Activated CD4-positive, CD25-positive, alpha-beta regulatory T cell (primary cell): ENCODE measurements around the gene UMPS.
"Not testable (repeated sequence)": the region's sequence is repeated elsewhere in the genome, so short reads cannot be mapped to it uniquely, and the experiment has no call there.

ENCODE experiments used
- DNase-seq, 4 experiments: peaks; one replicate each; lab custom pipeline; 2025; lab: John Stamatoyannopoulos, UW

UMPS gene

DNA sequence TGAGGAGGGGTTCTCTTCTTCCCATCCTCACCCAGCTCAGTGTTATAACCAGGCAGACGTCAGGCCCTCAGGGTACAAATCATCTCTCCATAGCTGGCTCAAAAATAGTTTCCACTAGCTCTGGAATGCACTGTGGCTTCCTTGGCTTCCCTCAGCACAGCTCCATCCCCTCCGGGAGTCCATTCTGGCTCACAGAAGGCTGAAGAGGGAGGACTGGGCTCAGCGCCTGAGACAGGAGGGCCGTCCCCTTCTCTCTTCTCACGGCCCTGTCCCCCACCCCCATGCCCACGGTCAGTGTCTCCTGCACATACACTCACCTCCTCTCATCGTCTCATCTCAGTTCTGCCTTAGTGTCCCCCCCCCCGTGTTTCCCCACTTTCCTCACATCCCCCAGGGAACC lies 50.1 kb downstream of the UMPS start:
- no peak for DNase-seq

DNA sequence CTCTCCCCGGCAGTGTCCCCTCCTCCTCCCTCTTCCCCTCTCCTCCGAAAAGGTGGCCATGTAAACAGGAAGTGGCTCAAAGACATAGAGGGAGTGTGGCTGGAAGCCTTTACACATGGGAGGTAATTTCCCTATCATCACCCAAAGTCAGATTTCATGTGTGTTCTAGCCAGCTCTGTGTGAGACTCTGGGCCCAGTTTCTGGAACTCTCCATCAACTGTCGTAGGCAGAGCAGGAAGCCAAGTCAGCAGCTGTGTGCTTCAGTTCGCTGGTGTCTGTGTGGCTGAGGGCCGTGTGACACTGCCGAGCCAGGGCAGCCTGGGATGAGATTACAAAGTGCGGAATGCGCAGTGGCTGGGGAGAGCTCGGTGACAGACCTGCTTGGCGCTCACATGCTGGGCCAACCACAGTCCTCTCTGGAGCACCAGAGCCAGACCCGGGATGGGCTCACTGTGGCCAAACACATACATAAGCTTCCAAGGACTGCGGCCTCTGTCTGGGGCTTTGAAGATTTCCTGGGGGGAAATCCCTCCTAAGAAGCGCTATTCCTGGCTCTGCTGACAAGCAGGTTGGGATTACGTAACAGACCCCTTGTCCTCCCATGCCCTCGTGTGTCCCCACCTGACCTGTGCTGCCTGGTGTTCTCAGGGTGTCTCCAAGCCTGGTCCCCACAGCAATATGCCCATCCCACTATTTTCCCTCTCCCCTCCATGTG lies 50.7 kb downstream of the UMPS start:
- no peak for DNase-seq

DNA sequence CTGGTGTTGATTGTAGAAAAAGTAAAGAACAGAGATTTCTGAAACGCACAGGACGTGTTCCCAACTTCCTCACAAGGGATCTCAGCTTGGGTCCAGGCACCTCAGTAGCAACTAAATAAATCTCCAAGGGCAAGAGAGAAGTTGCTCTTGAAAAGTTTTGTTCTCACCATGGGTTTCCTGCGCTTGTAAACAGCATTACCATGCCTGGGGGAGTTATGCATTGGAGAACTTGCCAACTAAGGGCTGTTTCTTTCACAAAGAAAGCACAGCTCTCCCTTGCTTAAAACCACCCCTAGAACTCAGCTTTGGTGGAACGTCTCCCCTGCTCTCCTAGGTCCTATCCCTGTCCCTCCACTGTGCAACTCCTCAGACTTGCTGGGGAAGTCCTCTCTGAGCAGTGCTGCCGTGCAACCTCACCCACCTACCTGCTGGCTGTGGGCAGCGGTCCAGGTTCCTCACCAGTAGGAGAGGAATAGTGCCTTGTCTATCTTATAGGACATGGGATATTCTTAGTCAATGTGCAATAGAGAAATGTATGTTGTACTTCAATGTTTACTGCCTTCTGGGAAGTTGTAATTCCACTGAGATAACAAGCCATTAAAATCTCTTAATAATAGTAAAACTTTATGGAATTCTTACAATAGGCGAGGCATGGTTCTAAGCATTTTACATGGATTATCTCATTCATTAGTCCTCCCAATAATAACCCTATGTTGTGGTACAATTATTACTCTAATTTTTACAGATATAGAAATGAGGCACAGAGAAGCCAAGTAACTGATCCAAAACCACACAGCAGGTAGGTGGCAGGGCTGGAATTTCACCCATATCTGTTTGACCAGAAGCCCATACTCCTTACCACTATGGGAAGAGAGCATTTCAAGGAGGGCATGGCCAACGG lies 51.5 kb downstream of the UMPS start:
- DNase-seq: no peak

DNA sequence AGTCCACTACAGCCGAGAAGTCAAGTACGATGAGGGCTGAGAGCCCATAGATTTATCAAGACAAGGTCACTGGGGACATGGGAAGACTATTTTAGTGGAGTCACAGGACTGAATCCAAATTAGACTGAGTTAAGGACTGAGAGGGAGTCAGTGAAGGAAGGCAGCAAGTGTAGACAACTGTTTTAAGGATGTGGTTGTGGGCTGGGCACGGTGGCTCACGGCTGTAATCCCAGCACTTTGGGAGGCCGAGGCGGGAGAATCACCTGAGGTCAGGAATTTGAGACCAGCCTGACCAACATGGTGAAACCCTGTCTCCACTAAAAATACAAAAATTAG lies 52.1 kb downstream of the UMPS start:
- not testable (repeated sequence) for DNase-seq

DNA sequence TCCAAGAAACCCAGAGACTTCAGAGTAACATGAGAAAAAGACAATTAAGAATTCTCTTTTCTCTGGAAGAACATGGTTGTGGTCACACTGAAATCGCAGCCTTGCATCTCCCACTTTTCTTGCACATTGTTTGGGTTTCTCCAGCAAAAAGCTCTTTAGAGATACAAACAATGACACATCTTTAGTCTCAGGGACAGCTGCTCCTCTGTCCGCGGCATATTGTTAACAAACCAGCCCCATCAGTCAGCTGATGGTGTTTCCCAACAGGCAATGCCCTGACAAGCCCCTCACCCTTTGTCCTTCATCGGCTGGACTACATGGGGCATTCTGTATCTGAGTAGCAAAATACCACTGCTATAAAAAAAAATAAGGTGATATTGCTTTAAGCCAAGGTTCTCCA lies 53.4 kb downstream of the UMPS start:
- no peak for DNase-seq

DNA sequence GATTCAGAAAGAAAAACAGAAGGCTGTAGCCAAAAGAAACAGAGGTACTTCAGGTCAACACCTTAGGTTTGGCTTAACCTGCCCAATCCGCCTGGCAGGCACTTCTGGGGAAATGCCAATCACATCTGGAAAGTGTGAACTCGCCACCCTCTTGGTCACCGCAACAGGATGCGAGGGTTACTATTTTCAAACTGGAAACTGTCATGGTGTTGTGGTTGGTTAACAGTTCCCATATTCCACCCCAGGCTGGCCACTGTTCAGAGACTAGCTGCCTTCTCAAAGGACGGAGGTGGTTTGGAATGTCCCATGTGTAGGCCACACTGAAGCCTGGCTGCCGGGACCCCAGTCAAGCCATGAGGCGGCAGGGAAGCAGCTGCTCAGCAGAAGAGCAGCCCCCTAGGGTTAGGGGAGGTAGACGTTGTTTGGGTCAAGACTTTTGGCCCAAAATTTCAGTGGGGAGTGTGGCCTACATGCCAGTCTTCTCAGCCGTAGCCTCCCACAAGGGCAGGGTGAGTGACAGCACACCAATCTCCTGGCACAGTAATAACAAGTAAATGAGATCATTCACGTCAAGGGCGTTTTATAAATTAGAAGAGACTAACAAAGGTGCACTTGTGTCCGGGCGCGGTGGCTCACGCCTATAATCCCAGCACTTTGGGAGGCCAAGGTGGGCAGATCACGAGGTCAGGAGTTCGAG lies 54.6 kb downstream of the UMPS start:
- no peak for DNase-seq

DNA sequence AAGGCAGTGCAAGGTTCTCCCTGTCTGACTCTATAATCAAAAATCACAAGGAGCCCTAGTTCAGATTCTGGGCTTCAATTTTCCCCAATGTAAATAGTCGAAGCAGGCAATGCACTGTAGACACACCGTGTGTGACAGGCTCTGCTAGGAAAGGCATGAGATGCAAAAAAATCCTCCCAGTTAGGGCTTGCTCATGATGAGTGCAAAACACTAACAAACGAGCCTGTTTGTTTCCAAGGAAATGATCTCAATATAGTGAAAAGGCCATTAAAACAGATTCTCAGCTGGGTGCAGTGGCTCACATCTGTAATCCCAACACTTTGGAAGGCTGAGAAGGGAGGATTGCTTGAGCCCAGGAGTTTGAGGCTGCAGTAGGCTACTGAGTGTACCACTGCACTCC lies 55.7 kb downstream of the UMPS start:
- no peak for DNase-seq

DNA sequence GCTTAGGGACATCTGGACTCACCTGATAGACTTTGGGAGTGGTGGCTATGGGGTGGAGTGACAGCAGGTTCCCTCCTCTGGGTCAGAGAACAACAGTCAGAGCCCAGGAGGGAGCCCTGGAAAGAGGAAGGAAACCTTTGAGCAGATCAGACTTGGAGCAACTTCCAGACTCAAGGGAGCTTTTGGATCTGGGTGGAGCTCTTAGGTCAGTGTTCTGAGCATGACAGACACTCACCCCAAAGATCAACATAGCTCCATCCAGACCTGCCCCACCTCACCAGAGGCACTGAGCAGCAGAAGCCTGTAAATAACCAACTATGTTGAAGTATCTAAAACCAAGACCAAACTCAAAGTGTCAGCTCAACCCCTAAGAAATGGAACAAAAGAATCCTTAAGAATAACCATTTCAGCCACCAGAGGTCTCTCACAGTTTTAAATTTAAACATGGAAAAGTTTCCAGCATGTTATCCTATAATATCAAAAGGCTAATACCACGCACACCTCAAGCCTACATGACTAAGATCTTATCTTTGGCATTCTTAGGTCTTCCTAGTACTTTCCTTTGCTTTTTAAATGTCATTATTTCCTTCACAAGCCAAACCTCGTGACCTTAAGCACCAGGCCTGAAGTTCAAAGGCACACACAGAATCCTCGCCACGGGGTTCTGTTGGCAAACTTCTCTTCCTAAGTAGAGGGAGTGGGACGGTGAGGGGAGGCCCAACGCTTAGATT lies 56.4 kb downstream of the UMPS start:
- DNase-seq: no peak

DNA sequence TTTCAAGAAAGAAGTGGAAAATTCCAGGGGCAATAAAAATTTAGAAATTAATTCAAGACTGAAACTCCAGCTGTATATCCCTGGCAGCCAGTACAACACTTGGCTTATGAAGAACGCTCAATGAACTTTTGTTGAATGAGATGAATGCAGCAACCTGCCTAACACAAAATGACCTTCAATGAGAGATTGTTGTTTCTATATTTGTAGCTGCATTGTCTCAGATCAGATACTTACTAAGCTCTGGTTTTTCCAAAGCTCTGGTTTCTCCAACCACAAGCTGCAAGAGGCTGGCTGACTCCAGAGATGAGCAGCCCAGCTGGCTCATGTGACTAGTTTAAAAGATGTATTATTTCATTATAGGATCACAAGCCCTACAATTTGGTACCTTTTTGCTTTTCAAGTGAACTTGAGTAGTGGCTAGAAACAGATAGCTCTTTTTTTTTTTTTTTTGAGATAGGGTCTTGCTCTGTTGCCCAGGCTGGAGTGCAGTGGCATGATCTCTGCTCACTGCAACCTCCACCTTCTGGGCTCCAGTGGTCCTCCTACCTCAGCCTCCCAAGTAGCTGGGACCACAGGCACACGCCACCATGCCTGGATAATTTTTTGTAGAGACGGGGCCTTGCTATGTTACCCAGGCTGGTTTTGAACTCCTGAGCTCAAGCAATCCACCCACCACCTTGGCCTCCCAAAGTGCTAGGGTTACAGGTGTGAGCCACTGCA lies 57.4 kb downstream of the UMPS start:
- DNase-seq: no peak

DNA sequence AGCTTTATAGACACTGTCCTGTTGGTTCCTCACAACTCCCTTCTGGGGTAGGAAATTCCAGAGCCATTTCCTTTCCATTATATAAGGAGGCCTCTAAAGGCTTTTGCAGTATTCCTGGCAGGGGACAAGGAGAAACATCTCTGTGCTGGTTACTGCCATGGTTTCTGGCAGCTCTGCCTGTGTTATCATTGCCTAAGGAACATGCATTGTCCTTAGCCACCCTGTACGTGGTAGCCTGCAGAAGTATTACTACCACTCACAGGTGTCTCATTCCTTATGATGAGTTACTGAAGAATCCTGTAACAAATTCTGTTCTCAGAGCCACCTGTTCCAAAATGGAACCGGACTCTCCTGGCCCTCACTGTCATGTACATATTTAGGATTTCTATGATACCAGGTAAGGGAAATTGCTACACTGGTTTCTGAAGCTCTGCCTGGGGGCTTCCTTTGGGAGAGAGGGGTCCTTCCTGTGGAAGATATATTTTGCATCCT lies 58.0 kb downstream of the UMPS start:
- no peak for DNase-seq

DNA sequence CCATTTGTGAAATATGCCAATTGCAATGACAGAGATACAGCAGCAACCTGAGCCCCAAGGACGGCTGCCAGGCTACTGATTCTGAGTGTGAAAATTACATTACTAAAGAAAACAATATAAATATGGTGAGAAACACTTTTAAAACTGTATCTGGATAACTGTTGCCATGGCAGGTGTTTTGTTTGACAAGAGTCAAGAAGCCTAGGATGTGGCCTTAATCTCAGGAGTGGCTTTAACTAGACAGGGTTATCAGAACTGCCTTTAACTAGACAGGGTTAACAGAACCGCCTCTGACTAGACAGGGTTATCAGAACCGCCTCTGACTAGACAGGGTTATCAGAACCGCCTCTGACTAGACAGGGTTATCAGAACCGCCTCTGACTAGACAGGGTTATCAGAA lies 58.9 kb downstream of the UMPS start:
- DNase-seq: not testable (repeated sequence)

DNA sequence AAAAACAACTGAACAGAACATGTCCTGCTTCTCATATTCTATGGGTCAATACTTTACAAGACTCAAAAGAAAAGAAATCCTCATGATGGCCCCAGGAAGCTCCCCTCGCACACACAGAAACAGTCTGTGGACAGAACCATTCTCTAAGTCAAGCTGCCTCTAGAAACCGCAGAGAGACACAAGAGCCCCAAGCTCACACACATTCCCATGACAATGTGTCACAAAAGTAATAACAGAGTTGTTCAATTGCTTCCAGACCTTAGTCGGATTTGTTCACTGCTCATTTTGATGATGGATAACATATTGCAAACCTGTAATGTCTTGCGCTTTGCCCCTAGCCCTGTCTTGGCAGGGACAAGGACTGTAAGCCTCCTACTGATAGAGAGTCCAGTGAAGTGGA lies 60.9 kb downstream of the UMPS start:
- no peak for DNase-seq

DNA sequence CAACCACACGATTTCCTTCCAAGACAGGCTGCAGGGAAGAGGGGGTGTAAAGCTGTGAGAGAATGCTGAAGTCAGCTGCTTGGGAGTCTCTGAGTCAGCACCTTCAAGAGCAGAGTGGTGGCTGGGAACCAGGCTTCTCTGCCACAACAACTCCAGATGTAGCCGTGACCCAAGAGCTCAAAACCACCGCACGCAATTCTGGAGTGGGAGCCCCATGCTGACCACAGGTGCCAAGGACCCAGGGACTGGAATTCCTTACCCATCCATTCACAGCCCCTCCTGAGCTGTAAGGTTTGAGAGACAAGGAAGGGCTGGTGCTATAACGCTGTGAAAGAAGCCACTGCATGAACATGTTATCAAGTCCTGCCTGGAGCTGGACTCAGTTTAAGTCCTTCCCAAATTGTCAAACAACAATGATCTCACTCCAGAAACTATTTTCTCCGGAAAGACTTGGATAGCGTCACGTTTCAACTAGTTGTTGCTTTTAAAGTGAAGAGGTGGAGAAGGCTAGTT lies 61.4 kb downstream of the UMPS start:
- no peak for DNase-seq

DNA sequence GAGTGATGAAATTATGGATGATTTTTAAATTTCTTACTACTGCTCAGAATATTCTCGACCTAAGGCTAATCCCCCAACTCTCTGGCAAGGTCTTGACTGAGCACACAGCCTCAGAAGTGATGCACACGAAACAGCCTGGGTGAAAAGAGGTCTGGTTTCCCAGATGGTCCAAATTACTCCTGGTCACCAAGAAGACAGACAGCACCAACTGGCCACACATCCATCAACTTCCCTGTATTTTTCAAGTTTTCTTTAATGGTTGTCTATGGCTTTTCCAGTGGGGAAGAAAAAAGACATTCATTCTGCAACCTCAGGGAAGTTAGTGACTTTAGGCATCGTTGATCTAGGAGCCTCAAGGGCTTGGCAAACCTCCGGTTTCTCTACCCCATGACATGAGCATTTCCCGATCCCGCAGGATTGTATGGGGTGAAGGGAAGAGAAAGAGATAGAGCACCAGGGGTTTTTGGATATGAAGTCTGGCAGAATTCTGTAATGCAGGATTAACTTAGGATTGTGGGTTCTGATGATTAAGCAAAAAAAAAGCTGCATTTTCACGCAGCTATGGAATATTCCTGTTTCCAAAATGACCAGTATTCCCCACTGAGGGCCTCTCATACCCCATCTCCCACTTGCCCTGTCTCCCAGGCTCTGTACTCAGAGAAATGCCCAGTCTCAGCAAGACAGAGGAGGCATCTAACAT lies 62.2 kb downstream of the UMPS start:
- DNase-seq: no peak

DNA sequence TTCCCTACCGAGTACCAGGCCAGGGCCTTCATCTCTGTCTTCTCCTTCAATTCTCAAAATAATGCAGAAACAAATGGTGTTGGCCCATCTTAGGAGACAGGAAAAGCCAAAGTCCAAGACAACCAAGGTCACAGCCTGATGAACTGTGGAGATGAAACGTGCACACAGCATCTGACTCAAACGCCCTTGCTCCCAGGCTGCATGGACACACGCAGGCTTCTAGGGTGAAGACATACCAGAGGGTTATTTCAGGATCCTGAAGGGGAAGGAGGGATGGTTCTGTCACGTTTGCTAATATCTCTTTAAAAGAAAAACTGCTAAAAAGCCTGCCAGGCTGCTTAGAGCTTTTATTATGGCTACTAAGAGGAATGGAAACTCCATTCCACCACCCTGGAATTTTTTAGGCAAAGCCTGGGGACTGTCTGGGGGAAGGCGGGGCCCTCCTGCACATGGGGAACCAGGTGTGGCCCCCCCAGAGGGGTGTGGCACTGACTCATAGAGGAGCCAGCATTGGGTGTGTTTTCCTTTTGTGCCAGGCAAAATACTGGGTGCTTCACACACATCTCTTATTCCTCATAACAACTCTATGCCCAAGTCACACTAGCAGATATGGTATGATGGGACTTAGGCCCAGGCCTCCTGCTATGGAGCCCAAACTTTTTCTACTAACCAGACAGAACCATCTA lies 62.9 kb downstream of the UMPS start:
- no peak for DNase-seq

DNA sequence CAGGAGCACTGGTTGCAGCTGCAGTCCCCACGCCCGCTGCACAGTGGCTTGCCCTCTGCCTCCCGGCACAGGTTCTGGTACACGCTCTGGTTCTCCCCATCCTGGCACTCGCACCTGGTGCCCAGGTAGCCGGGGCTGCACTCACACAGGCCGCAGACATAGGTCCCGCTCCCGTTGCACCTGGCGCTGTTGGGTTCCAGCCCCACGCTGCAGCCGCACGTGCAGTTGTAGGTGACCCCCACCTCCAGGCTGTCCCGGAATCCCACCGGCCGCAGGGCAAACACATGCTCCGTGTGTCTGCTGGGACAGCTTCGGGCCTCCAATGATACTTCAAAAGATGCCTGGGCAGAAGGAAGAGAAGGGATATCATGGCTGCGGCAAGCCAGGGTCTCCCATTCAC lies 66.2 kb downstream of the UMPS start:
- DNase-seq: no peak

DNA sequence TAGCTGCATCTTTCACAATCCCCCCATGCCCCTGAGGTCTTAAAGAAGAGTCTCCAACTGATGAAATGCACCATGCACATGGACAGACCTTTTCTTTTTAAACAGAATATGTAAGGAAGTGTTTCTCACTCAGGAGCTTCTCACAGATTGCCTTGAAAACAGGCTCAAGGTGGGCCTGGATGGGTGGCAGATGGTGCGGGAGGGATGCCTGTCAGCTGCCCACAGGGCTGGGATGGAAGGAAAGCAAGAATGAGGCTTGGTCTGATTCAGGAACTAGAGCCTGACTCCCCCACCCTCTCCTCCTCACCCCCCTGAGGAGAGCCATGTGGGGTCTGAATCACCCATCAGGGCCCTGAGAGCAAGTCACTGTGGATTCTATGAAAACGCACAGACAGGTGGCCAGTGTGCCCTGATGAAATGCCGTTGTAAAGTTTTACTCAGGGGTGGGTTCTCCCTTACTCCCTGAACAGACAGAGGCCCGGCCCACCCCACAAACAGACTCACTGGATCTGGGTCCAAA lies 67.2 kb downstream of the UMPS start:
- DNase-seq: no peak
